ENCODE results near the gene RPS15.
A peak's percentile ranks its signal among the peaks of the same experiment; 100 is the strongest.

The RPS15 gene

GRCh38 chr19:1438035-1438932 is at the start of gene RPS15:
RPS15 (plus strand) TSS chr19:1438396; CDS start chr19:1438426, 30 bp downstream.
- DNase-seq (ENCODE audit: low read depth), result peak; percentile 78

- DNase-seq (ENCODE audit: low read depth), result no peak
Measured at GRCh38 chr19:1388637-1389026, 49.6 kb upstream of the RPS15 start.

- no peak for DNase-seq (ENCODE audit: low read depth)
Measured at GRCh38 chr19:1389033-1389940, 48.9 kb upstream of the RPS15 start.

GRCh38 chr19:1390890-1391423 is 47.2 kb upstream of the RPS15 start:
- DNase-seq (ENCODE audit: low read depth), result no peak

GRCh38 chr19:1392407-1392806 is 45.8 kb upstream of the RPS15 start:
- no peak for DNase-seq (ENCODE audit: low read depth)

- DNase-seq (ENCODE audit: low read depth), result no peak
Measured at GRCh38 chr19:1392939-1393530, 45.2 kb upstream of the RPS15 start.

GRCh38 chr19:1393841-1394240 is 44.4 kb upstream of the RPS15 start:
- no peak for DNase-seq (ENCODE audit: low read depth)

- DNase-seq (ENCODE audit: low read depth), result no peak
Measured at GRCh38 chr19:1394252-1395193, 43.7 kb upstream of the RPS15 start.

- DNase-seq (ENCODE audit: low read depth), result no peak
Measured at GRCh38 chr19:1395194-1396018, 42.8 kb upstream of the RPS15 start.

- no peak for DNase-seq (ENCODE audit: low read depth)
Measured at GRCh38 chr19:1396019-1396767, 42.0 kb upstream of the RPS15 start.

- DNase-seq (ENCODE audit: low read depth), result no peak
Measured at GRCh38 chr19:1396768-1397679, 41.2 kb upstream of the RPS15 start.

- DNase-seq (ENCODE audit: low read depth), result no peak
Measured at GRCh38 chr19:1397838-1398237, 40.4 kb upstream of the RPS15 start.

- DNase-seq (ENCODE audit: low read depth), result no peak
Measured at GRCh38 chr19:1399079-1399478, 39.1 kb upstream of the RPS15 start.

GRCh38 chr19:1399745-1400144 is 38.5 kb upstream of the RPS15 start:
- DNase-seq (ENCODE audit: low read depth), result no peak

GRCh38 chr19:1400281-1401137 is 37.7 kb upstream of the RPS15 start:
- no peak for DNase-seq (ENCODE audit: low read depth)

GRCh38 chr19:1401138-1401888 is 36.9 kb upstream of the RPS15 start, which contains the start of gene GAMT:
GAMT (minus strand) TSS chr19:1401542; CDS start chr19:1401476, 66 bp downstream.
- DNase-seq (ENCODE audit: low read depth), result no peak

- DNase-seq (ENCODE audit: low read depth), result no peak
Measured at GRCh38 chr19:1401889-1402217, 36.3 kb upstream of the RPS15 start.

Measured in HS-27A (cell line).